ENCODE measurements around the gene HPS5. TPM values are rescaled to one million over a fixed set of nuclear protein-coding genes. Genes with fewer than 3 reads are reported as not detected.
A peak's percentile ranks its signal among the peaks of the same experiment; 100 is the strongest.
"Not testable (repeated sequence)": the region's sequence is repeated elsewhere in the genome, so short reads cannot be mapped to it uniquely, and the experiment has no call there.

HPS5 gene
- total RNA-seq, 3 donors from 2014 or later = 9.8 to 16.6 (median 14.1) TPM

GRCh38 chr11:18254781-18255361 is 67.1 kb downstream of the HPS5 start:
- H3K4me3 ChIP-seq = no peak overlapping the region
- H3K36me3 ChIP-seq (ENCODE audit: low read depth) = no peaks in the 10 kb centered on the region
- no peaks in the 10 kb centered on the region for H3K4me1 ChIP-seq (ENCODE audit: low read depth)
- ATAC-seq (no peak), DNase-seq (no peak)
- TF ChIP-seq CTCF (IDR thresholded peaks at IDR 0.05) = no peak
- intact Hi-C loops (cut with DNase I, micrococcal nuclease) = no loop called here
- no peaks in the 10 kb centered on the region for H3K9me3 ChIP-seq

GRCh38 chr11:18253778-18254338 is 68.1 kb downstream of the HPS5 start:
- no peaks in the 10 kb centered on the region for H3K36me3 ChIP-seq (ENCODE audit: low read depth)
- no peaks in the 10 kb centered on the region for H3K4me1 ChIP-seq (ENCODE audit: low read depth)
- no peaks in the 10 kb centered on the region for H3K9me3 ChIP-seq
- no peak for TF ChIP-seq CTCF (IDR thresholded peaks at IDR 0.05)
- DNase-seq (no peak), ATAC-seq (no peak)
- intact Hi-C loops (cut with DNase I, micrococcal nuclease) = no loop called here
- H3K4me3 ChIP-seq = no peak overlapping the region

GRCh38 chr11:18253233-18253632 is 68.7 kb downstream of the HPS5 start:
- H3K36me3 ChIP-seq (ENCODE audit: low read depth) = no peaks in the 10 kb centered on the region
- no peaks in the 10 kb centered on the region for H3K4me1 ChIP-seq (ENCODE audit: low read depth)
- H3K9me3 ChIP-seq = no peaks in the 10 kb centered on the region
- DNase-seq = no peak
- TF ChIP-seq CTCF (IDR thresholded peaks at IDR 0.05) = no peak
- no peak overlapping the region for H3K4me3 ChIP-seq
- peak; percentile 82 for ATAC-seq
- intact Hi-C loops (cut with DNase I, micrococcal nuclease) = no loop called here

- Histone ChIP-seq H3K36me3 (ENCODE audit: low read depth) (no peaks in the 10 kb centered on the region), H3K4me3 (no peak within 1 kb of the TSS), H3K4me1 (ENCODE audit: low read depth) (no peaks in the 10 kb centered on the region), H3K9me3 (no peaks in the 10 kb centered on the region)
- no peak for DNase-seq
- TF ChIP-seq CTCF (IDR thresholded peaks at IDR 0.05) = no peak
- ATAC-seq = no peak
- intact Hi-C loops (cut with DNase I, micrococcal nuclease) = no loop called here
These were observed 73.4 kb downstream of the HPS5 start, which contains the start of gene SAA2 for GRCh38 chr11:18248561-18248960. Gene SAA2, minus strand, starts transcription at chr11:18248668. Its CDS starts 657 bp downstream, at chr11:18248011.

GRCh38 chr11:18247191-18247581 is 74.8 kb downstream of the HPS5 start:
- ATAC-seq = peak; percentile 57
- H3K4me1 ChIP-seq (ENCODE audit: low read depth); H3K9me3 ChIP-seq; H3K4me3 ChIP-seq; H3K36me3 ChIP-seq (ENCODE audit: low read depth); DNase-seq; intact Hi-C loops (cut with DNase I, micrococcal nuclease): not testable (repeated sequence)

- ATAC-seq = peak; percentile 91
- H3K4me1 ChIP-seq (ENCODE audit: low read depth); intact Hi-C loops (cut with DNase I, micrococcal nuclease); H3K4me3 ChIP-seq; H3K9me3 ChIP-seq; H3K36me3 ChIP-seq (ENCODE audit: low read depth): not testable (repeated sequence)
- peak in 2 of 3 donors; percentile 17 to 27 for DNase-seq
These were observed 75.4 kb downstream of the HPS5 start for GRCh38 chr11:18246379-18247190.

All from mucosa of descending colon (tissue), 3 donors.